PC-3 (cell line): ENCODE measurements around the gene VTN. TPM values are rescaled to one million over a fixed set of nuclear protein-coding genes. Genes with fewer than 3 reads are reported as not detected.

Experiments used
- ATAC-seq: fragments of 200-7000 bp; cut with Tn5 transposase; 2 replicates; pipeline ENCODE4 v1.9.1; 2020; ENCODE audit warnings: mild to moderate bottlenecking, moderate library complexity
- BruUV-seq: library from RNA; stranded (reverse); fragments of 400-500 nt; replicated peaks from 2 replicates; lab custom pipeline; 2021; lab: Mats Ljungman, UMichigan
- CTCF ChIA-PET: fragments of 300-600 bp; sonication (Branson Sonifier 250); formaldehyde crosslinking; loops from one replicate; lab custom pipeline; 2022; ENCODE audit warnings: antibody characterized with exemption; lab: Charles Lee
- POLR2A ChIA-PET: fragments of 300-600 bp; sonication (Branson Sonifier 250); formaldehyde crosslinking; loops from one replicate; lab custom pipeline; 2022; ENCODE audit warnings: antibody characterized with exemption; ENCODE audit not compliant: unreplicated experiment; lab: Charles Lee
- DNase-seq: peaks from one replicate; pipeline ENCODE4 v3.0.0-alpha.2; 2015
- H2AFZ ChIP-seq: fragments of 300-600 bp; sonication (generic); 2 replicates; pipeline ENCODE4 v1.6.0; 2016; ENCODE audit warnings: antibody characterized with exemption, low read length
- H3F3A ChIP-seq: fragments of 300-600 bp; sonication (generic); one replicate; pipeline ENCODE4 v1.6.0; 2017; ENCODE audit warnings: antibody characterized with exemption, low read length, control low read depth, mild to moderate bottlenecking; ENCODE audit not compliant: unreplicated experiment
- H3K27ac ChIP-seq: fragments of 300-600 bp; sonication (generic); 2 replicates; pipeline ENCODE4 v1.5.1; 2016; ENCODE audit warnings: mild to moderate bottlenecking, low read length
- H3K27me3 ChIP-seq: fragments of 300-600 bp; sonication (generic); 2 replicates; pipeline ENCODE4 v1.6.1; 2016; ENCODE audit warnings: low read length, mixed read lengths
- H3K36me3 ChIP-seq: fragments of 300-600 bp; sonication (generic); 2 replicates; pipeline ENCODE4 v1.6.1; 2016; ENCODE audit warnings: low read depth, mixed run types, low read length, mixed read lengths
- H3K4me1 ChIP-seq: fragments of 300-600 bp; sonication (generic); 2 replicates; pipeline ENCODE4 v1.5.1; 2016; ENCODE audit warnings: low read length; ENCODE audit not compliant: insufficient read depth
- H3K4me2 ChIP-seq: fragments of 300-600 bp; sonication (generic); 2 replicates; pipeline ENCODE4 v1.6.0; 2016; ENCODE audit warnings: low read length
- H3K4me3 ChIP-seq: fragments of 300-600 bp; sonication (generic); 2 replicates; pipeline ENCODE4 v1.5.1; 2016; ENCODE audit warnings: mild to moderate bottlenecking, low read length, mixed read lengths
- H3K79me2 ChIP-seq: fragments of 300-600 bp; sonication (generic); 2 replicates; pipeline ENCODE4 v1.6.1; 2017; ENCODE audit warnings: low read length, mixed read lengths
- H3K9ac ChIP-seq: fragments of 300-600 bp; sonication (generic); 2 replicates; pipeline ENCODE4 v1.6.0; 2016; ENCODE audit warnings: mild to moderate bottlenecking, low read length
- H3K9me2 ChIP-seq: fragments of 300-600 bp; sonication (generic); replicated peaks from 2 replicates; pipeline ENCODE4 v1.6.1; 2016; ENCODE audit warnings: mixed run types, low read length, mixed read lengths
- H3K9me3 ChIP-seq: fragments of 300-600 bp; sonication (generic); 2 replicates; pipeline ENCODE4 v1.6.1; 2016; ENCODE audit warnings: low read length, mixed read lengths
- H4K20me1 ChIP-seq: fragments of 300-600 bp; sonication (generic); 2 replicates; pipeline ENCODE4 v1.6.1; 2016; ENCODE audit warnings: low read length, mixed read lengths
- CTCF ChIP-seq: fragments of 300-600 bp; sonication (generic); conservative IDR thresholded peaks from 2 replicates; pipeline ENCODE4 v1.5.1; 2017; ENCODE audit warnings: antibody characterized with exemption, low read depth, mild to moderate bottlenecking, low read length
- EZH2 ChIP-seq: fragments of 300-600 bp; sonication (generic); IDR thresholded peaks from one replicate; pipeline ENCODE4 v1.6.1; 2017; ENCODE audit warnings: antibody characterized with exemption, mild to moderate bottlenecking, low read length; ENCODE audit not compliant: unreplicated experiment
- EZH2phosphoT487 ChIP-seq: fragments of 300-600 bp; sonication (generic); IDR thresholded peaks from 2 replicates; pipeline ENCODE4 v1.6.1; 2018; ENCODE audit warnings: mild to moderate bottlenecking, antibody characterized with exemption, low read length, borderline replicate concordance
- intact Hi-C: fragments of 100-400 bp; cut with micrococcal nuclease; formaldehyde crosslinking; loops from 2 replicates; pipeline ENCODE4 v1.9.0; 2023
- total RNA-seq: library from RNA; depleted of rRNA; stranded (reverse); fragments of >200 nt; gene quantifications from 2 replicates; pipeline ENCODE4 v1.2.3, GENCODE V29; 2014

Gene VTN
- total RNA-seq, 1 experiment from 2014 or later, result not detected

- TF ChIP-seq EZH2phosphoT487, result no peak
- TF ChIP-seq EZH2, result no peak
- TF ChIP-seq CTCF, result no peak
- H3K27ac ChIP-seq, result no peak overlapping the region
- BruUV-seq, result no TSS peak
- H3K9me3 ChIP-seq, result no peaks in the 10 kb centered on the region
- CTCF ChIA-PET, result no interaction called here
- peaks cover 22% of the 10 kb centered on the region for H3K79me2 ChIP-seq
- POLR2A ChIA-PET, result no interaction called here
- no peaks in the 10 kb centered on the region for H3K9me2 ChIP-seq
- no peak overlapping the region for H3K4me2 ChIP-seq
- no peaks in the 10 kb centered on the region for H3F3A ChIP-seq
- DNase-seq, result peak; percentile 36
- peaks cover 20% of the 10 kb centered on the region for H3K4me1 ChIP-seq
- ATAC-seq, result no peak
- H3K9ac ChIP-seq, result no peak overlapping the region
- intact Hi-C loops, result loop anchor here (10.0 kb wide), 1 partner anchor 143 kb away; no protein-coding TSS in a partner anchor
- H4K20me1 ChIP-seq, result no peaks in the 10 kb centered on the region
- no peaks in the 10 kb centered on the region for H3K36me3 ChIP-seq
- H3K27me3 ChIP-seq, result no peaks in the 10 kb centered on the region
- no peak overlapping the region for H2AFZ ChIP-seq
- no peak overlapping the region for H3K4me3 ChIP-seq
These were observed 32.1 kb upstream of the VTN start for GRCh38 chr17:28402224-28402630.

GRCh38 chr17:28399808-28400207, 29.7 kb upstream of the VTN start:
- BruUV-seq, result no TSS peak
- Histone ChIP-seq H3K4me1 (peaks cover 13% of the 10 kb centered on the region), H3F3A (no peaks in the 10 kb centered on the region), H3K4me3 (no peak overlapping the region), H3K9me2 (no peaks in the 10 kb centered on the region), H3K27me3 (no peaks in the 10 kb centered on the region), H3K79me2 (peaks cover 12% of the 10 kb centered on the region; the same call in 1 of the 2 replicates), H2AFZ (no peak overlapping the region), H3K36me3 (no peaks in the 10 kb centered on the region), H3K9ac (no peak overlapping the region), H3K4me2 (no peak overlapping the region), H4K20me1 (no peaks in the 10 kb centered on the region), H3K27ac (no peak overlapping the region), H3K9me3 (no peaks in the 10 kb centered on the region)
- ATAC-seq, result no peak
- intact Hi-C loops, result loop anchor here (10.0 kb wide), 1 partner anchor 145 kb away; no protein-coding TSS in a partner anchor
- CTCF ChIA-PET, result interaction anchor here (0.5 kb wide), 1 partner anchor 152 kb away, joined by 3 read pairs; no protein-coding TSS in a partner anchor
- no peak for TF ChIP-seq EZH2
- TF ChIP-seq EZH2phosphoT487, result no peak
- no peak for TF ChIP-seq CTCF
- POLR2A ChIA-PET, result no interaction called here
- DNase-seq, result no peak

GRCh38 chr17:28398280-28398981, 28.3 kb upstream of the VTN start:
- ChIA-PET POLR2A (no interaction called here), CTCF (no interaction called here)
- DNase-seq, result no peak
- Histone ChIP-seq H3K9me3 (no peaks in the 10 kb centered on the region), H3K4me1 (peaks cover 9% of the 10 kb centered on the region), H3K79me2 (no peaks in the 10 kb centered on the region), H3K9me2 (no peaks in the 10 kb centered on the region), H3K27ac (no peak overlapping the region), H3K27me3 (no peaks in the 10 kb centered on the region), H4K20me1 (no peaks in the 10 kb centered on the region), H3K4me3 (no peak overlapping the region), H3F3A (no peaks in the 10 kb centered on the region), H3K9ac (no peak overlapping the region), H3K4me2 (no peak overlapping the region), H3K36me3 (no peaks in the 10 kb centered on the region), H2AFZ (no peak overlapping the region)
- no peak for ATAC-seq
- intact Hi-C loops, result no loop called here
- TF ChIP-seq CTCF (no peak), EZH2 (no peak), EZH2phosphoT487 (no peak)
- BruUV-seq, result TSS peak; percentile 1
